ENCODE data around the gene ZNF844. TPM values are rescaled to one million over a fixed set of nuclear protein-coding genes. Genes with fewer than 3 reads are reported as not detected.

Gene ZNF844
- total and polyA plus RNA-seq, 2 of the 8 experiments (the other 6 are each of a cell fraction or from before 2014, with no cell fraction given): 3.1 to 9.8 TPM

GRCh38 chr19:12090807-12091206, 26.3 kb downstream of the ZNF844 start:
- Histone ChIP-seq H3K9ac (replicated peaks in 1 of 4; ENCODE audit: extremely low read depth in 1 of 4, low read depth in 3 of 4, low read length in 3 of 4) (no peak overlapping the region), H4K91ac (replicated peaks; ENCODE audit: insufficient read length, low read length) (no peak overlapping the region), H3K23ac (ENCODE audit: insufficient read length) (no peak overlapping the region), H3K23me2 (ENCODE audit: low read depth, low read length) (0 out of 2 replicates have a peak, but pooled peaks cover 2% of the 10 kb centered on the region), H3K4ac (replicated peaks; ENCODE audit: insufficient read length, low read depth, low read length) (no peak overlapping the region), H2AFZ (ENCODE audit: low read length) (no peak overlapping the region), H3K79me2 (ENCODE audit: control insufficient read depth in 1 of 2, insufficient read depth in 2 of 2, low read length in 2 of 2) (peaks cover 0 to 27% of the 10 kb centered on the region in 2 experiments; a peak in 3 of 4 replicates), H3K56ac (replicated peaks; ENCODE audit: insufficient read length, low read depth, low read length) (no peak overlapping the region), H3K4me1 (replicated peaks in 1 of 4; ENCODE audit: control insufficient read depth in 3 of 4, insufficient read depth in 4 of 4, low read length in 3 of 4) (no peaks in the 10 kb centered on the region; a peak in 1 of 7 replicates), H2AK5ac (ENCODE audit: low read depth, low read length) (no peak overlapping the region), H2BK20ac (ENCODE audit: low read length) (no peak overlapping the region), H3K14ac (ENCODE audit: insufficient read length) (no peak overlapping the region), H3K36me3 (ENCODE audit: control insufficient read depth in 2 of 4, insufficient read depth in 4 of 4, low read length in 3 of 4) (peaks cover 2 to 17% (median 9%) of the 10 kb centered on the region in 4 experiments; a peak in 5 of 8 replicates), H2BK5ac (ENCODE audit: low read depth, low read length) (no peak overlapping the region), H3K4me2 (ENCODE audit: insufficient read depth in 1 of 2, low read depth in 2 of 2, low read length in 2 of 2) (no peak overlapping the region), H3K27me3 (replicated peaks in 1 of 4; ENCODE audit: control insufficient read depth in 3 of 4, extremely low read depth in 1 of 4, insufficient read depth in 3 of 4, low read length in 3 of 4) (no peaks in the 10 kb centered on the region), H4K8ac (ENCODE audit: extremely low read depth, insufficient read depth, low read length) (no peak overlapping the region), H3K18ac (ENCODE audit: extremely low read depth, low read length) (no peak overlapping the region), H3K4me3 (ENCODE audit: extremely low read depth in 1 of 4, insufficient read depth in 2 of 4, low read depth in 3 of 4, low read length in 4 of 4) (no peak overlapping the region), H2BK12ac (ENCODE audit: low read depth, low read length) (no peak overlapping the region), H4K5ac (ENCODE audit: insufficient read length, low read depth, low read length) (no peak overlapping the region), H3K79me1 (ENCODE audit: low read depth, low read length) (peaks cover 3% of the 10 kb centered on the region; the same call in 1 of the 2 replicates), H3K27ac (ENCODE audit: low read depth, low read length) (no peak overlapping the region), H2BK15ac (ENCODE audit: low read length) (no peak overlapping the region), H2BK120ac (replicated peaks; ENCODE audit: low read depth, low read length) (no peak overlapping the region), H4K20me1 (replicated peaks in 1 of 2; ENCODE audit: control insufficient read depth in 1 of 2, insufficient read depth in 2 of 2, low read length in 2 of 2) (no peaks in the 10 kb centered on the region), H3K9me3 (ENCODE audit: insufficient read depth in 2 of 2, low read depth in 1 of 2, low read length in 1 of 2) (no peaks in the 10 kb centered on the region)
- TF ChIP-seq KDM4A (IDR thresholded peaks at IDR 0.05; ENCODE audit: low read depth, low read length, severe bottlenecking) (no peak), CTCF (IDR thresholded peaks at IDR 0.05; ENCODE audit: control extremely low read depth in 1 of 3, insufficient read depth in 1 of 3, low read depth in 1 of 3, low read length in 3 of 3) (peak; percentile 63 to 71 (median 70)), BRCA1 (IDR thresholded peaks at IDR 0.05; ENCODE audit: low read depth, low read length) (no peak), SP2 (IDR thresholded peaks at IDR 0.05; ENCODE audit: low read length) (no peak), JUN (IDR thresholded peaks at IDR 0.05; ENCODE audit: low read depth, low read length) (no peak), RBBP5 (IDR thresholded peaks at IDR 0.05; ENCODE audit: borderline replicate concordance, low read depth, low read length) (no peak), SIX5 (IDR thresholded peaks at IDR 0.05; ENCODE audit: low read depth, low read length) (no peak), HDAC6 (IDR thresholded peaks at IDR 0.05; ENCODE audit: low read depth, low read length) (no peak), POLR2A (IDR thresholded peaks at IDR 0.05; ENCODE audit: control extremely low read depth in 1 of 2, low read depth in 2 of 2, low read length in 2 of 2) (no peak), FOSL1 (IDR thresholded peaks at IDR 0.05; ENCODE audit: insufficient read depth, low read depth, low read length) (no peak), RAD21 (IDR thresholded peaks at IDR 0.05 in 1 of 2, conservative IDR thresholded peaks at IDR 0.05 in 1 of 2; ENCODE audit: low read depth in 2 of 2, low read length in 2 of 2) (peak; percentile 75 to 76)
- CTCF ChIA-PET (ENCODE audit: partially characterized antibody): interaction anchor here (0.5 to 4.4 kb wide), 45 partner anchors 9 to 682 kb away, joined by 3 to 28 read pairs (median 4); partner anchors contain the start of genes ZNF20, ZNF433, ZNF625 and ZNF700
- POLR2A ChIA-PET (ENCODE audit: partially characterized antibody): interaction anchor here (0.9 to 4.8 kb wide), 11 partner anchors 8 to 405 kb away, joined by 3 to 24 read pairs (median 4); partner anchors contain the start of genes ZNF20 and ZNF878
- FAIRE-seq (no peak), DNase-seq (ENCODE audit: low read depth in 1 of 2, low spot score in 2 of 2) (peak in 1 of 2 experiments; percentile 83)
- WGBS, 2 experiments (ENCODE audit: extremely low coverage in 1 of 2, insufficient coverage in 1 of 2, insufficient read length in 1 of 2, insufficient replicate concordance in 2 of 2, low coverage in 1 of 2, low lambda C conversion rate in 2 of 2, missing lambda C conversion rate in 1 of 2): 68% methylated on average over 5 of the region's 5 CpGs; no CpG with 5 or more reads in 1 of the 2 experiments

All from H1 (cell line).